ENCODE results near the gene THSD7A. TPM values are rescaled to one million over a fixed set of nuclear protein-coding genes. Genes with fewer than 3 reads are reported as not detected.

The THSD7A gene
- total and polyA plus RNA-seq, 11 donors = 0.11 to 5.2 (median 1.1) TPM

- DNase-seq (no peak), ATAC-seq (no peak)
- H3K27me3 ChIP-seq = no peaks in the 10 kb centered on the region
- TF ChIP-seq POLR2A (IDR thresholded peaks at IDR 0.05) = no peak
- no peak for TF ChIP-seq CTCF (IDR thresholded peaks at IDR 0.05)
- H3K4me3 ChIP-seq = no peak overlapping the region
- H3K27ac ChIP-seq = no peak overlapping the region
- no peaks in the 10 kb centered on the region for H3K9me3 ChIP-seq
- 95 to 97% (median 96%) methylated on average over 5 of the region's 5 CpGs for WGBS, 4 donors
- H3K4me1 ChIP-seq = peaks cover 0 to 10% (median 0%) of the 10 kb centered on the region in 12 donors
- intact Hi-C loops (cut with DNase I) = loop anchor here in 1 of 10 donors (10.0 kb wide), 1 partner anchor 55 kb away; no protein-coding TSS in a partner anchor
- no peaks in the 10 kb centered on the region for H3K36me3 ChIP-seq
Observed at GRCh38 chr7:11699666-11700065, 132.3 kb downstream of the THSD7A start.

- no peak for ATAC-seq
- no peaks in the 10 kb centered on the region for H3K36me3 ChIP-seq
- 32 to 43% (median 36%) methylated on average over 2 of the region's 2 CpGs for WGBS, 4 donors
- H3K27me3 ChIP-seq = no peaks in the 10 kb centered on the region
- TF ChIP-seq POLR2A (IDR thresholded peaks at IDR 0.05) = no peak
- no peak for TF ChIP-seq CTCF (IDR thresholded peaks at IDR 0.05)
- H3K4me1 ChIP-seq = peaks cover 0 to 10% (median 0%) of the 10 kb centered on the region in 12 donors
- H3K27ac ChIP-seq = peak overlapping the region in 2 of 12 donors; percentile 4 to 23
- no peaks in the 10 kb centered on the region for H3K9me3 ChIP-seq
- intact Hi-C loops (cut with DNase I) = loop anchor here in 1 of 10 donors (10.0 kb wide), 1 partner anchor 54 kb away; no protein-coding TSS in a partner anchor
- peak overlapping the region in 4 of 12 donors; percentile 8 to 22 (median 16) for H3K4me3 ChIP-seq
- DNase-seq = no peak
Observed at GRCh38 chr7:11698384-11698871, 133.6 kb downstream of the THSD7A start.

GRCh38 chr7:11690395-11690794, 141.6 kb downstream of the THSD7A start:
- Histone ChIP-seq H3K27ac (no peak overlapping the region), H3K9me3 (peaks cover 0 to 4% (median 0%) of the 10 kb centered on the region in 12 donors), H3K4me3 (no peak overlapping the region), H3K36me3 (no peaks in the 10 kb centered on the region), H3K4me1 (no peaks in the 10 kb centered on the region), H3K27me3 (no peaks in the 10 kb centered on the region)
- intact Hi-C loops (cut with DNase I) = loop anchor here in 1 of 10 donors (10.0 kb wide), 1 partner anchor 46 kb away; no protein-coding TSS in a partner anchor
- ATAC-seq (no peak), DNase-seq (no peak)
- 78 to 88% (median 80%) methylated on average over 3 of the region's 3 CpGs for WGBS, 4 donors
- TF ChIP-seq POLR2A (IDR thresholded peaks at IDR 0.05) (no peak), CTCF (IDR thresholded peaks at IDR 0.05) (no peak)

GRCh38 chr7:11689096-11689495, 142.9 kb downstream of the THSD7A start:
- WGBS, 4 donors = 68 to 91% (median 76%) methylated on average over 2 of the region's 2 CpGs
- Histone ChIP-seq H3K36me3 (no peaks in the 10 kb centered on the region), H3K9me3 (peaks cover 0 to 16% (median 6%) of the 10 kb centered on the region in 12 donors), H3K27ac (no peak overlapping the region), H3K4me1 (no peaks in the 10 kb centered on the region), H3K27me3 (no peaks in the 10 kb centered on the region), H3K4me3 (no peak overlapping the region)
- intact Hi-C loops (cut with DNase I) = no loop called here
- ATAC-seq (no peak), DNase-seq (no peak)
- no peak for TF ChIP-seq CTCF (IDR thresholded peaks at IDR 0.05)
- TF ChIP-seq POLR2A (IDR thresholded peaks at IDR 0.05) = no peak

Data from heart left ventricle (tissue), 16 donors.